Measurements from ENCODE around the gene ISCU.

GRCh38 chr12:108517288-108518100 lies 44.9 kb upstream of the ISCU start:
- TF ChIP-seq CTCF (IDR thresholded peaks at IDR 0.05) = no peak
- no peak for TF ChIP-seq POLR2A (IDR thresholded peaks at IDR 0.05)
